ENCODE results near the gene TOE1. TPM values are rescaled to one million over a fixed set of nuclear protein-coding genes. Genes with fewer than 3 reads are reported as not detected.

Gene TOE1
- polyA plus RNA-seq, 3 donors = 3.9 to 8.1 (median 5.8) TPM

GRCh38 chr1:45375104-45376090 is 35.4 kb downstream of the TOE1 start:
- H3K9me3 Mint-ChIP-seq = peaks cover 0 to 2% (median 0%) of the 10 kb centered on the region in 7 donors
- no peak for TF ChIP-seq CTCF (IDR thresholded peaks at IDR 0.05)
- H2AFZ ChIP-seq (ENCODE audit: insufficient read depth, low read depth, low read length, poor library complexity, severe bottlenecking) = no peak overlapping the region
- no peaks in the 10 kb centered on the region for H3K27me3 Mint-ChIP-seq (ENCODE audit: low read depth in 3 of 3)
- peaks cover 0 to 3% of the 10 kb centered on the region in 2 donors for H3K36me3 Mint-ChIP-seq
- H3K9ac ChIP-seq (ENCODE audit: insufficient read depth, low read length, poor library complexity, severe bottlenecking) = no peak overlapping the region
- no peak overlapping the region for H3K4me3 Mint-ChIP-seq
- H3K27me3 ChIP-seq (ENCODE audit: control insufficient read depth in 2 of 2, insufficient read depth in 2 of 2, low read length in 2 of 2) = no peaks in the 10 kb centered on the region
- H3K9me3 ChIP-seq (replicated peaks in 1 of 2; ENCODE audit: control insufficient read depth in 1 of 2, insufficient read depth in 1 of 2, low read length in 2 of 2) = no peaks in the 10 kb centered on the region
- no peak overlapping the region for H3K27ac ChIP-seq (ENCODE audit: low read depth in 1 of 2, low read length in 2 of 2)
- no peaks in the 10 kb centered on the region for H4K20me1 ChIP-seq (ENCODE audit: insufficient read depth, low read length)
- H3K27ac Mint-ChIP-seq = no peak overlapping the region
- WGBS (ENCODE audit: insufficient coverage) = 91% methylated on average over 1 of the region's 3 CpGs
- no peaks in the 10 kb centered on the region for H3K36me3 ChIP-seq (replicated peaks in 1 of 2; ENCODE audit: control insufficient read depth in 1 of 2, insufficient read depth in 2 of 2, low read length in 2 of 2)
- intact Hi-C loops (cut with micrococcal nuclease) = no loop called here
- no peak for DNase-seq
- H3K4me1 ChIP-seq (ENCODE audit: control insufficient read depth in 1 of 2, insufficient read depth in 2 of 2, low read length in 2 of 2) = peaks cover 6 to 13% of the 10 kb centered on the region in 2 donors
- H3K4me3 ChIP-seq (replicated peaks in 1 of 3; ENCODE audit: low read depth in 2 of 3, low read length in 3 of 3) = no peak overlapping the region
- no peaks in the 10 kb centered on the region for H3K79me2 ChIP-seq (ENCODE audit: insufficient read depth, low read length)
- H3K4me1 Mint-ChIP-seq = peaks cover 20% of the 10 kb centered on the region
- H3K4me2 ChIP-seq (replicated peaks; ENCODE audit: extremely low read depth, low read length, poor library complexity, severe bottlenecking) = no peak overlapping the region

- Histone ChIP-seq H3K79me2 (ENCODE audit: insufficient read depth, low read length) (no peaks in the 10 kb centered on the region), H3K4me1 (ENCODE audit: control insufficient read depth in 1 of 2, insufficient read depth in 2 of 2, low read length in 2 of 2) (peaks cover 0 to 5% of the 10 kb centered on the region in 2 donors), H3K9ac (ENCODE audit: insufficient read depth, low read length, poor library complexity, severe bottlenecking) (no peak overlapping the region), H3K9me3 (replicated peaks in 1 of 2; ENCODE audit: control insufficient read depth in 1 of 2, insufficient read depth in 1 of 2, low read length in 2 of 2) (no peaks in the 10 kb centered on the region), H3K27ac (ENCODE audit: low read depth in 1 of 2, low read length in 2 of 2) (no peak overlapping the region), H2AFZ (ENCODE audit: insufficient read depth, low read depth, low read length, poor library complexity, severe bottlenecking) (no peak overlapping the region), H3K36me3 (replicated peaks in 1 of 2; ENCODE audit: control insufficient read depth in 1 of 2, insufficient read depth in 2 of 2, low read length in 2 of 2) (no peaks in the 10 kb centered on the region), H3K27me3 (ENCODE audit: control insufficient read depth in 2 of 2, insufficient read depth in 2 of 2, low read length in 2 of 2) (no peaks in the 10 kb centered on the region), H4K20me1 (ENCODE audit: insufficient read depth, low read length) (no peaks in the 10 kb centered on the region), H3K4me3 (replicated peaks in 1 of 3; ENCODE audit: low read depth in 2 of 3, low read length in 3 of 3) (no peak overlapping the region), H3K4me2 (replicated peaks; ENCODE audit: extremely low read depth, low read length, poor library complexity, severe bottlenecking) (no peak overlapping the region)
- Mint-ChIP-seq H3K4me3 (no peak overlapping the region), H3K27ac (no peak overlapping the region), H3K36me3 (peaks cover 0 to 3% of the 10 kb centered on the region in 2 donors), H3K27me3 (ENCODE audit: low read depth in 3 of 3) (no peaks in the 10 kb centered on the region), H3K4me1 (peaks cover 7% of the 10 kb centered on the region), H3K9me3 (no peaks in the 10 kb centered on the region)
- no peak for TF ChIP-seq CTCF (IDR thresholded peaks at IDR 0.05)
- intact Hi-C loops (cut with micrococcal nuclease) = no loop called here
- no peak for DNase-seq
These were observed 38.2 kb downstream of the TOE1 start for GRCh38 chr1:45378184-45378583.
